Neural cell (in vitro differentiated cells): ENCODE data around the gene SH3PXD2B. TPM values are rescaled to one million over a fixed set of nuclear protein-coding genes. Genes with fewer than 3 reads are reported as not detected.

Source experiments
- H2AFZ ChIP-seq: fragments of 200-600, 300-800 bp; sonication (generic), shearing (Covaris generic); 2 replicates; pipeline ENCODE4 v1.6.0; 2014; ENCODE audit warnings: low read depth, mild to moderate bottlenecking, antibody characterized with exemption, low read length, moderate library complexity
- H3F3A ChIP-seq: fragments of 200-600 bp; shearing (Covaris generic); 2 replicates; pipeline ENCODE4 v1.6.1; 2016; ENCODE audit warnings: mild to moderate bottlenecking, moderate library complexity, mixed read lengths, antibody characterized with exemption, low read length; ENCODE audit not compliant: insufficient read depth, poor library complexity, severe bottlenecking
- H3K27ac ChIP-seq: fragments of 200-600, 300-800 bp; sonication (generic), shearing (Covaris generic); 2 replicates; pipeline ENCODE4 v1.5.1; 2014; ENCODE audit warnings: mild to moderate bottlenecking, low read length, moderate library complexity
- H3K27me3 ChIP-seq: fragments of 300-800, 200-600 bp; sonication (generic), shearing (Covaris generic); 2 replicates; pipeline ENCODE4 v1.6.0; 2014; ENCODE audit warnings: mild to moderate bottlenecking, low read depth, low read length, moderate library complexity; ENCODE audit not compliant: insufficient read depth
- H3K36me3 ChIP-seq: fragments of 300-800, 200-600 bp; sonication (generic), shearing (Covaris generic); 2 replicates; pipeline ENCODE4 v1.5.1; 2014; ENCODE audit warnings: mild to moderate bottlenecking, antibody characterized with exemption, low read length, moderate library complexity; ENCODE audit not compliant: insufficient read depth
- H3K4me2 ChIP-seq: fragments of 300-800, 200-600 bp; sonication (generic), shearing (Covaris generic); 2 replicates; pipeline ENCODE4 v1.6.0; 2014; ENCODE audit warnings: mild to moderate bottlenecking, low read length
- H3K4me3 ChIP-seq: fragments of 300-800, 200-600 bp; sonication (generic), shearing (Covaris generic); 2 replicates; pipeline ENCODE4 v1.5.1; 2014; ENCODE audit warnings: mild to moderate bottlenecking, low read length, moderate library complexity
- H3K79me2 ChIP-seq: fragments of 200-600 bp; shearing (Covaris generic); replicated peaks from 2 replicates; pipeline ENCODE4 v1.6.0; 2014; ENCODE audit warnings: mild to moderate bottlenecking, low read length, moderate library complexity; ENCODE audit not compliant: insufficient read depth
- H3K9ac ChIP-seq: fragments of 300-800, 200-600 bp; sonication (generic), shearing (Covaris generic); 2 replicates; pipeline ENCODE4 v1.6.1; 2016; ENCODE audit warnings: mild to moderate bottlenecking, low read length, mixed read lengths
- H3K9me2 ChIP-seq: fragments of 200-600 bp; shearing (Covaris generic); 2 replicates; pipeline ENCODE4 v1.6.1; 2016; ENCODE audit warnings: mild to moderate bottlenecking, low read length, mixed read lengths; ENCODE audit not compliant: insufficient read depth
- H3K9me3 ChIP-seq: fragments of 200-600, 300-800 bp; sonication (generic), shearing (Covaris generic); 2 replicates; pipeline ENCODE4 v1.6.1; 2016; ENCODE audit warnings: mild to moderate bottlenecking, mixed run types, low read length, moderate library complexity, mixed read lengths
- H4K20me1 ChIP-seq: fragments of 200-600 bp; shearing (Covaris generic); 2 replicates; pipeline ENCODE4 v1.6.1; 2016; ENCODE audit warnings: mild to moderate bottlenecking, mixed run types; ENCODE audit not compliant: insufficient read depth
- EP300 ChIP-seq: fragments of 450-650 bp; conservative IDR thresholded peaks from 2 replicates; pipeline ENCODE4 v1.6.1; 2014; ENCODE audit warnings: antibody characterized with exemption, mild to moderate bottlenecking, moderate library complexity; ENCODE audit not compliant: poor library complexity, severe bottlenecking
- EZH2 ChIP-seq: fragments of 200-600, 300-800 bp; shearing (Covaris generic), sonication (generic); IDR thresholded peaks from 2 replicates; pipeline ENCODE4 v1.6.1; 2014; ENCODE audit warnings: antibody characterized with exemption, low read length, borderline replicate concordance, mild to moderate bottlenecking; ENCODE audit not compliant: insufficient read depth, poor library complexity, severe bottlenecking
- MXI1 ChIP-seq: fragments of 450-650 bp; conservative IDR thresholded peaks from 2 replicates; pipeline ENCODE4 v1.6.1; 2014; ENCODE audit warnings: antibody characterized with exemption, mild to moderate bottlenecking; ENCODE audit not compliant: poor library complexity, severe bottlenecking
- POLR2AphosphoS5 ChIP-seq: IDR thresholded peaks from 2 replicates; pipeline ENCODE4 v1.6.1; 2012
- RAD21 ChIP-seq: fragments of 450-650 bp; conservative IDR thresholded peaks from 2 replicates; pipeline ENCODE4 v1.6.1; 2014; ENCODE audit warnings: antibody characterized with exemption, mild to moderate bottlenecking, moderate library complexity
- SMC3 ChIP-seq: fragments of 450-650 bp; conservative IDR thresholded peaks from 2 replicates; pipeline ENCODE4 v1.6.1; 2014; ENCODE audit warnings: antibody characterized with exemption, mild to moderate bottlenecking, moderate library complexity; ENCODE audit not compliant: poor library complexity
- TAF1 ChIP-seq: IDR thresholded peaks from 2 replicates; pipeline ENCODE4 v1.6.1; 2012; ENCODE audit warnings: low read depth
- polyA plus RNA-seq: library from polyadenylated mRNA; depleted of rRNA; stranded (reverse); fragments of >200 nt; gene quantifications from 2 replicates; pipeline ENCODE4 v1.2.3, GENCODE V29; 2014
- TF ChIP-seq, protein P1 (sequence below): IDR thresholded peaks from 2 replicates; pipeline ENCODE4 v1.6.1; 2012; ENCODE audit warnings: borderline replicate concordance
- TF ChIP-seq, protein P2 (sequence below): fragments of 450-650 bp; IDR thresholded peaks from 2 replicates; pipeline ENCODE4 v1.5.1; 2014; ENCODE audit warnings: antibody characterized with exemption, mild to moderate bottlenecking, moderate library complexity; ENCODE audit not compliant: poor library complexity, severe bottlenecking

The SH3PXD2B gene
- polyA plus RNA-seq, 1 donor from 2014 or later = 11.7 TPM

DNA sequence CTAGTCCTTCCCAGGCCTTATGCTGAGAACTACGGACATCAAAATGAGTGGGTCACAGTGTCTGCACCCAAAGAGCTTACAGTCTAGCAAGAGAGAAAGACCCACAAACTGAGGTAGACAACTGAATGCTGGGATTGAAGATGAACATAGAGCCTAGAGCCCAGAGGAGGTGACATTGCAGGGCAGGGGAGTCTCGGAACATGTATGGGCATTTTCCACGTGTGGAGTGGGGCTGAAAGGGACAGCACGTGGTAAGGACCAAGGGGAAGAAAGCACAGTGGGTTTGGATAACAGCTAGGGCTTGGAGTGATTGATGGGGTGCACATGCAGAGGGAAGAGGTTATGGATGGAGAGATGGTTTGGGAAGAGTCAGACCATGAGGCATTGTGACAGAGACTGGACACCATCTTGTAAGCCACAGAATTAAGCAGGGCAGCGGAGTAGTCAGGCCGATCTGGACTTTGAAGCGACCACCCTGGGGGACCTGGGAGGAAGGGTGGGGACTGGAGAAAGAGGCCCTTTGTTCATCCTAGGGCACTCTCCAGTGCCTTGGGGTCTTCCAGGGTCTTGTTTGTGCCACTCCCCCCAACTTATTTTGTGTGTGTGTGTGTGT is 47.5 kb upstream of the SH3PXD2B start:
- H3K9ac ChIP-seq = no peak overlapping the region
- no peaks in the 10 kb centered on the region for H4K20me1 ChIP-seq
- no peaks in the 10 kb centered on the region for H3F3A ChIP-seq
- H3K27me3 ChIP-seq = no peaks in the 10 kb centered on the region
- H2AFZ ChIP-seq = no peak overlapping the region
- no peak for TF ChIP-seq POLR2AphosphoS5
- TF ChIP-seq, protein P1, sequence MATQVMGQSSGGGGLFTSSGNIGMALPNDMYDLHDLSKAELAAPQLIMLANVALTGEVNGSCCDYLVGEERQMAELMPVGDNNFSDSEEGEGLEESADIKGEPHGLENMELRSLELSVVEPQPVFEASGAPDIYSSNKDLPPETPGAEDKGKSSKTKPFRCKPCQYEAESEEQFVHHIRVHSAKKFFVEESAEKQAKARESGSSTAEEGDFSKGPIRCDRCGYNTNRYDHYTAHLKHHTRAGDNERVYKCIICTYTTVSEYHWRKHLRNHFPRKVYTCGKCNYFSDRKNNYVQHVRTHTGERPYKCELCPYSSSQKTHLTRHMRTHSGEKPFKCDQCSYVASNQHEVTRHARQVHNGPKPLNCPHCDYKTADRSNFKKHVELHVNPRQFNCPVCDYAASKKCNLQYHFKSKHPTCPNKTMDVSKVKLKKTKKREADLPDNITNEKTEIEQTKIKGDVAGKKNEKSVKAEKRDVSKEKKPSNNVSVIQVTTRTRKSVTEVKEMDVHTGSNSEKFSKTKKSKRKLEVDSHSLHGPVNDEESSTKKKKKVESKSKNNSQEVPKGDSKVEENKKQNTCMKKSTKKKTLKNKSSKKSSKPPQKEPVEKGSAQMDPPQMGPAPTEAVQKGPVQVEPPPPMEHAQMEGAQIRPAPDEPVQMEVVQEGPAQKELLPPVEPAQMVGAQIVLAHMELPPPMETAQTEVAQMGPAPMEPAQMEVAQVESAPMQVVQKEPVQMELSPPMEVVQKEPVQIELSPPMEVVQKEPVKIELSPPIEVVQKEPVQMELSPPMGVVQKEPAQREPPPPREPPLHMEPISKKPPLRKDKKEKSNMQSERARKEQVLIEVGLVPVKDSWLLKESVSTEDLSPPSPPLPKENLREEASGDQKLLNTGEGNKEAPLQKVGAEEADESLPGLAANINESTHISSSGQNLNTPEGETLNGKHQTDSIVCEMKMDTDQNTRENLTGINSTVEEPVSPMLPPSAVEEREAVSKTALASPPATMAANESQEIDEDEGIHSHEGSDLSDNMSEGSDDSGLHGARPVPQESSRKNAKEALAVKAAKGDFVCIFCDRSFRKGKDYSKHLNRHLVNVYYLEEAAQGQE = no peak
- TF ChIP-seq RAD21 = no peak
- TF ChIP-seq MXI1 = no peak
- no peak for TF ChIP-seq EP300
- TF ChIP-seq EZH2 = no peak
- no peak for TF ChIP-seq TAF1
- TF ChIP-seq, protein P2, sequence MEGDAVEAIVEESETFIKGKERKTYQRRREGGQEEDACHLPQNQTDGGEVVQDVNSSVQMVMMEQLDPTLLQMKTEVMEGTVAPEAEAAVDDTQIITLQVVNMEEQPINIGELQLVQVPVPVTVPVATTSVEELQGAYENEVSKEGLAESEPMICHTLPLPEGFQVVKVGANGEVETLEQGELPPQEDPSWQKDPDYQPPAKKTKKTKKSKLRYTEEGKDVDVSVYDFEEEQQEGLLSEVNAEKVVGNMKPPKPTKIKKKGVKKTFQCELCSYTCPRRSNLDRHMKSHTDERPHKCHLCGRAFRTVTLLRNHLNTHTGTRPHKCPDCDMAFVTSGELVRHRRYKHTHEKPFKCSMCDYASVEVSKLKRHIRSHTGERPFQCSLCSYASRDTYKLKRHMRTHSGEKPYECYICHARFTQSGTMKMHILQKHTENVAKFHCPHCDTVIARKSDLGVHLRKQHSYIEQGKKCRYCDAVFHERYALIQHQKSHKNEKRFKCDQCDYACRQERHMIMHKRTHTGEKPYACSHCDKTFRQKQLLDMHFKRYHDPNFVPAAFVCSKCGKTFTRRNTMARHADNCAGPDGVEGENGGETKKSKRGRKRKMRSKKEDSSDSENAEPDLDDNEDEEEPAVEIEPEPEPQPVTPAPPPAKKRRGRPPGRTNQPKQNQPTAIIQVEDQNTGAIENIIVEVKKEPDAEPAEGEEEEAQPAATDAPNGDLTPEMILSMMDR = no peak
- no peak for TF ChIP-seq SMC3
- no peak overlapping the region for H3K4me3 ChIP-seq
- H3K79me2 ChIP-seq = no peaks in the 10 kb centered on the region
- H3K9me3 ChIP-seq = no peaks in the 10 kb centered on the region
- no peak overlapping the region for H3K4me2 ChIP-seq
- H3K36me3 ChIP-seq = no peaks in the 10 kb centered on the region
- H3K9me2 ChIP-seq = no peaks in the 10 kb centered on the region
- H3K27ac ChIP-seq = no peak overlapping the region

DNA sequence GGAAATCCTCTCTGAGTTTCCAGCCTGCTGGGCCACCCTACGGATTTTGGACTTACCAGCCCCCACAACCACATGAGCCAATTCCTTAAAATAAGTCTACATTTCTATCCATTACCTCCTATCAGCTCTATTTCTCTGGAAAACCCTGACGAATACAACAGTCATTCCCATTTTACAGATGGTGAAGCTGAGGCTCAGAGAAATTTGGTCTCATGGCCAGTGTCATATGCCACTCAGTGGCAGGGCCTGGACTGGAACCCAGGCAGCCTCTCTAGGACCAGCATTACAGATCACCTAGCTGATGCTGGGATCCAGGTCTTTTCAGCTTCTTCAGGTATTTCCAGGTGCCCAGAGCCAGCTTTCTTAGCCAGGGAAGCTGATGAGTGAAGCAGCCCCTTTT is 45.0 kb upstream of the SH3PXD2B start:
- H3F3A ChIP-seq = no peaks in the 10 kb centered on the region
- H3K9ac ChIP-seq = no peak overlapping the region
- H3K27me3 ChIP-seq = no peaks in the 10 kb centered on the region
- no peak for TF ChIP-seq TAF1
- TF ChIP-seq MXI1 = no peak
- TF ChIP-seq EP300 = no peak
- TF ChIP-seq, protein P1 = no peak
- TF ChIP-seq SMC3 = no peak
- TF ChIP-seq RAD21 = no peak
- TF ChIP-seq, protein P2 = no peak
- no peak for TF ChIP-seq EZH2
- TF ChIP-seq POLR2AphosphoS5 = no peak
- H3K4me2 ChIP-seq = no peak overlapping the region
- H3K9me2 ChIP-seq = no peaks in the 10 kb centered on the region
- H3K79me2 ChIP-seq = no peaks in the 10 kb centered on the region
- no peak overlapping the region for H3K4me3 ChIP-seq
- H4K20me1 ChIP-seq = no peaks in the 10 kb centered on the region
- H3K9me3 ChIP-seq = no peaks in the 10 kb centered on the region
- H2AFZ ChIP-seq = no peak overlapping the region
- H3K36me3 ChIP-seq = no peaks in the 10 kb centered on the region
- no peak overlapping the region for H3K27ac ChIP-seq
